Fibroblast of skin of left biceps (primary cell): ENCODE measurements around the gene SCLY.

Experiments
- DNase-seq, 2 experiments: peaks; one replicate each; pipeline ENCODE4 v3.0.0-alpha.2; 2013; ENCODE audit warnings: low read depth in 2 of 2

SCLY gene

DNA sequence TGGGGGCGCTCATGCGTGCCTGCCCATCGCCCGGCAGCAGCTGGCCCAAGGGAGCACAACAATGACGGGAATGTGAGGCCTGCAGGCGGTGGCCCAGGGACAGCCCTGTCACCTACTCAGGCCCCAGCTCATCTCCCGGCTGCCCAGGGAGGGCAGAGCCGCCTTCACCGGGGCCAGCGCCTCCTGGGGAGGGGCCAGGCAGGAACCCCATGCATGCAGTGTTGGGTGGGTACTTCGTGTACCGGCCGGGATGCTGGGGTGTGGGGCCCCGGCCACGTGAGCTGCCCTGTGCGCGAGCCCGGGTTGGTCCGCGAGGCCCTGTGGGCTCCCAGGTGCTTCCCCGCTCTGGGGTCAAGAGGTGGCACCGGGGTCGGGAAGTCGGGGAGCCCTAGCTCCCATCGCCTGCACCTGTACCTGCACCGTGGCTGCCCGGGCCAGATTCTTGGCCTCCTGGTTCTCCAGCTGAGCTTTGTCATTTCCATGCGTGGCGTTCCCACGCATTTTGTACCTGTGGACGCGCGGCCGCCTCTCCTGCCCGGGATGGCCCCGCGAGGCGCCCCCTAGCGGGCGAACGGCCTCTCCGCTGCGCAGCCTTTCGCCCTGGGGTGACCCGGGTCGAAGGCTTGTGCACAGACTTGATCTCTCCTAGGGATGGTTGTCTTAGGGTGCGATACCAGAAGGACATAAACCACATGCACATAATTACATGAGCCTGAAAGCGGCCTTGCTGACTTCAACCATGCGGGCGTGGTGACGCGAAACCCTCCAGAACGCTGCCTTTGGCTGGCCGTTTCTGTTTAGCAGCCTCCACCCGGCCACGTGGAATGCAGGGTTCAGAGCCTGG, 78.6 kb downstream of the SCLY start:
- no peak for DNase-seq

DNA sequence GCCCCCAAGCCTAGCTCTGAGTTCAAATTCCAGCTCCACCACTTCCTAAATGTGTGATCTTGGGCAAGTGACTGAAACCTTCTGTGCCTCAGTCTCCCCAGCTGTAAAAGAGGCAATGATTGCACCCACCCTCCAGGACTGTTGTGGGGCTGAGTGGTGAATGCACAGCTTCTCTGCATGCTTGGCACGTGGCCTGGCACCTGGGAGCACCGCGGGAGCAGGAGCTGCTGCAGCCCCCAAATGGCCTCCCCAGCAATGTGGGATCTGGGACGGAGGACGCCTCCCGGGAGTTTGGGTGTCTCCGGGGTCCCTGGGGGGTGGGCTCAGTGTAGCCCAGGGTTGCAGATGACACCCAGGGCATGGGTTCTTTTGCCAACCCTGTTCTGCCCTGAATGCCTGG, 79.2 kb downstream of the SCLY start:
- no peak for DNase-seq

GRCh38 chr2:238140721-238141540, 80.1 kb downstream of the SCLY start:
- no peak for DNase-seq

- no peak for DNase-seq
These were observed 80.9 kb downstream of the SCLY start for GRCh38 chr2:238141541-238142318.

DNA sequence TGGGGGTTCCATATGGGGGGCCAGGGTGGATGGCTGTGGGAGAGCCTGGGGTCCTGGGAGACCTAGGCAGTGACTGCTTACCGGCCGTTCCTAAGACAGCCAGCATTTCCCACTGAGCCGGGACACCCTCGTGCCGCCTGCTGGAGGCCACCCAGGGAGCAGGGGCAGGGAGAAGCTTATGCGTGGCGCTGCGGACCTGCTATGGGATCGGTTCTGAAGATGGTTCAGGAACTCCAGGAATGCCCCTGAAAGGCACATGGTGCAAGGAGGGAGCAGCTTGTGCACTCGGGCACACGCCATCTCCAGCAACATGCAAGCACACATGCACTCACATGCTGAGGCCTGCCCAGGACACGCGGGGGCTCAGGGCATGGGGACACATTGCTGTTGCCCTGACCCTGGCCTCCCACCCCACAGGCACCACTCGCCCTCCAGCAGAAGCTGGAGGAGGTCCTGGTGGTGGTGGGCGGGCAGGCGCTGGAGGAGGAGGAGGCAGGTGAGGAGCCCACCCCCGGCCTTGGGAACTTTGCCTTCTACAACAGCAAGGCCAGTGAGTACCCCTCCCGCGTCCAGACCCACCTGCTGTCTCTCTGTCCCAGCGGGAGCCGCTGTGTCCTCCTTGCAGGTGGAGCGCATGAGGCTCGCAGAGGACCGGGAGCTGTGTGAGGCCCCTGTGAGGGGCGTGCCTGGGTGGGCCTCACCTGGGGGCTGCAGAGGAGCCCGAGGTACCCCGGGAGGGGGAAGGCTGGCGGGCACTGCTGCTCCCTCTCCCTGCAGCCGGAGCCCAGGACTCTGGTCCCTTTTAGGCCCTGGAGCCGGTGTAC, 81.8 kb downstream of the SCLY start:
- DNase-seq, result no peak

GRCh38 chr2:238143239-238143951, 82.6 kb downstream of the SCLY start:
- DNase-seq, result no peak

DNA sequence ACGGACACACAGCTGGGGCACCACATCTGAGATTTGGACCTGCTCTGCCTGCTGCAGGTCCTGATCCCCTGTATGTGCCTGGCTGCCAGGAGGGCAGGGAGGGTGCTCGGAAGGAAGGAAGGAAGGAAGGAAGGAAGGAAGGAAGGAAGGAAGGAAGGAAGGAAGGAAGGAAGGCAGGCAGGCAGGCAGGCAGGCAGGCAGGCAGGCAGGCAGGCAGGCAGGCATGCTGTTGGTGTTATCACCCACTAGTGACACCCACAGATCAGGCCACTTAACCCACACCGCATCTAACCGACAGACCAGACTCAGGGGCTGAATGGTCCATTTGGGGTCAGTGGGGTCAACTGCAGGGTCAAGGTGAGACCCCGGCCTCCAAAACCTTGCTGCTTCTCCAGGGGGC, 83.5 kb downstream of the SCLY start:
- no peak for DNase-seq

DNA sequence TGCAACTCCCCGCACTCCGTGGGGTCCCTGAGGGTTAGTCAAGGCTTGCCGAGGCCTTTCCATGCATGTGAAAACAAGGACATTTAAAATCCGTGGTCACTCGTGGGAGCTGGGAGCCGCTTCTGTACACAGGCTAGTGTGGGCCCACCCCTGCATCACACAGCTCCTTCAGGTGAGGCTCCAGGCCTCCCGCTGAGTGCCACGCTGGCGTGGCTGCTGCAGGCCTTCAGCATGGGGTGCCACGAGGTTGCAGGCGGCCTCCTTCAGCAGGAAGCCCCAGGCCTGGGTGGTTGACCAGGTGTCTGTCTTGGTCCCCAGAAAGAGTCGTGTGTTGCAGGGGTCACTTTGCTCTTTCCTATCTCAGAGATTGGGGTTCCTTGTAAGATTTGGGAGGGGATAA, 84.2 kb downstream of the SCLY start:
- no peak for DNase-seq

DNA sequence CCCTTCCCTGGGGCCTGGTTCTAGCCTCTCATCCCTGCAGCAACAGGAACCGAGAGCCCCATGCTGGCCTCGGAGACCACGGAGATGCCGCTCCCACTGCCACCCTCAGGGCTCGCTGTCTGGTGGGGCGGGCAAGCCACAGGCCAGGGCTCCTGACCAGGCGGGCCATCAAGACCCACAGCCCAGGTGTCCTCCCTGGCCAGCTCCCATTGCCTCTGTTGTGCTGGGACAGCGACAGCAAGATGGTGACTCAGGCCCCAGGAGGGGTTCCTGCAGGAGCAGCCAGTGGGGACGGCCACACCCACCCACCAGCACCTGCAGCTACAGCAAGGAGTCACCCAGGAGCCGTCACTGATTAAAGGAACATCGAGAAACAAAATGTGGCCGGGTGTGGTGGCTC, 85.0 kb downstream of the SCLY start:
- no peak for DNase-seq

DNA sequence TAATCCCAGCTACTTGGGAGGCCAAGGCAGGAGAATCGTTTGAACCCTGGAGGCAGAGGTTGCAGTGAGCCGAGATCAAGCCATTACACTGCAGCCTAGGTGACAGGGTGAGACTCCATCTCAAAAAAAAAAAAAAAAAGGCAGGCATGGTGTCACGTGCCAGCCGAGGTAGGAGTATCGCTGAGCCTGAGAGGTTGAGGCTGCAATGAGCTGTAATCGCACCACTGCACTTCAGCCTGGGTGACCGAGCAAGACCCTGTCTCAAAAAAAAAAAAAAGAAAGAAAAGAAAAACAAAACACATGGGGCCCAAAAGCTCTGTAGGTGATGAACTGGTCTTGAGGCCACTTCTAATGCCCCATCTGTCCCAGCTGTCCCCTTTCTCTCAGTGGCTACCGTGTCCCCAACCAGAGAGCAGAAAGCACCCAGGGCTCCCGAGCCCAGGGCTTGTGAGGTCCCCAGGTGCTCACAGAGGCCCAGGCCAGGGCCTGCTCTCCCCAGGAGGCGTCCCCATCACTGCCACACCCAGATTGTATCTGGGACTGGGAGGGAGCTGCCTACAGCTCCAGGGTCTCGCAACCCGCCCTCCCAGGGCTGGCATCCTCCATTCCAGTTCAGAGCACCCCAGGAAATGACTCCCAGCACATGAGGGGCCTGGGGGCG, 86.2 kb downstream of the SCLY start:
- DNase-seq, result no peak

DNA sequence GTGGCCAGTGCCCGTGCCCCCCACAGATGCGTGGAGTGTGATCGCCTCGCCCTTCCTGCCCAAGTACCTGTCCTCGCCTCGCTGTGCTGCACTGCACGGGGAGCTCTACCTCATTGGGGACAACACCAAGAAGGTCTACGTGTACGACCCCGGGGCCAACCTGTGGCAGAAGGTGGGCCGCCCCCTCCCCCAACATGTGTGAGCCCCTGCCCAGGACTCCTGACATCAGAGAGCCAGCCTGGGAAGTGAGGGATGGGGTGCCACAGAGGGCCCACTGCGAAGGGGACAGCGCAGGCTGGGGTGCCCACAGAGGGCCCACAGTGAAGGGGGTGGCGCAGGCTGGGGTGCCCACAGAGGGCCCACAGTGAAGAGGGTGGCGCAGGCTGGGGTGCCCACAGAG, 88.2 kb downstream of the SCLY start:
- no peak for DNase-seq
